SJSA1 (cell line): ENCODE measurements around the gene DQX1. TPM values are rescaled to one million over a fixed set of nuclear protein-coding genes. Genes with fewer than 3 reads are reported as not detected.
A peak's percentile ranks its signal among the peaks of the same experiment; 100 is the strongest.

ENCODE experiments used
- DNase-seq, 2 experiments: peaks; one replicate each; pipeline ENCODE4 v3.0.0-alpha.2; 2015 to 2020; ENCODE audit warnings: low spot score in 2 of 2, low read depth in 1 of 2
- H3K27ac ChIP-seq: fragments of 250-450 bp; sonication (Bioruptor Pico); 2 replicates; pipeline ENCODE4 v1.5.1; 2020; ENCODE audit warnings: mild to moderate bottlenecking, moderate library complexity
- H3K27me3 ChIP-seq: fragments of 250-450 bp; sonication (Bioruptor Pico); replicated peaks from 2 replicates; pipeline ENCODE4 v1.5.1; 2020; ENCODE audit warnings: mild to moderate bottlenecking, moderate library complexity
- H3K36me3 ChIP-seq: fragments of 250-450 bp; sonication (Bioruptor Pico); 2 replicates; pipeline ENCODE4 v1.5.1; 2020; ENCODE audit warnings: mild to moderate bottlenecking
- H3K4me1 ChIP-seq: fragments of 250-450 bp; sonication (Bioruptor Pico); replicated peaks from 2 replicates; pipeline ENCODE4 v1.6.1; 2021; ENCODE audit warnings: mild to moderate bottlenecking
- H3K4me3 ChIP-seq: fragments of 250-450 bp; sonication (Bioruptor Pico); 2 replicates; pipeline ENCODE4 v1.5.1; 2020; ENCODE audit warnings: mild to moderate bottlenecking
- H3K9me3 ChIP-seq: fragments of 250-450 bp; sonication (Bioruptor Pico); replicated peaks from 2 replicates; pipeline ENCODE4 v1.5.1; 2020; ENCODE audit warnings: mild to moderate bottlenecking
- total RNA-seq: library from RNA; depleted of rRNA; stranded (reverse); fragments of >200 nt; shearing (Covaris generic); gene quantifications from 2 replicates; pipeline ENCODE4 v1.2.3, GENCODE V29; 2014

Gene DQX1
- total RNA-seq, 1 experiment from 2014 or later: not detected

DNA sequence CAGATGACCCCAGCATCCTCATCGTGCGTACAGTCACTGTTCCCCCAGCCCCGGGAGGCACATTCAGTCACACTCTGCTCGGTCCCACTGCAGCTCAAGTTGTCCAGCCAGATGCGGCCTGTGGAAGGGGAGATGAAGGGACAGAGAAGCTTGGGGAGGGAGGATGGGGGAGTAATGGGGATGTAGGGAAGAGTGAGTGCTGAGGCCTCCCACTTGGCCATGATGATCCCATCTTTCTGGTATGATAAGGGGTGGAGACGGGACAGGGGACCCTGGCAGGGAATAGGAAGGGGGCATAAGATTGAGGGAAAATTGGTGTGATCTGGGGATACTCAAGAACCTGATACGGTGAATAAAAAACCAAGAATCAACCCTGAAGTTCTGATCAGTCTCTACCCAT lies 24.2 kb upstream of the DQX1 start:
- Histone ChIP-seq H3K4me1 (peaks cover 25% of the 10 kb centered on the region), H3K9me3 (0 out of 2 replicates have a peak, but pooled peaks cover 7% of the 10 kb centered on the region), H3K27ac (no peak overlapping the region), H3K27me3 (no peaks in the 10 kb centered on the region), H3K36me3 (peaks cover 11% of the 10 kb centered on the region), H3K4me3 (no peak overlapping the region)
- DNase-seq: no peak

DNA sequence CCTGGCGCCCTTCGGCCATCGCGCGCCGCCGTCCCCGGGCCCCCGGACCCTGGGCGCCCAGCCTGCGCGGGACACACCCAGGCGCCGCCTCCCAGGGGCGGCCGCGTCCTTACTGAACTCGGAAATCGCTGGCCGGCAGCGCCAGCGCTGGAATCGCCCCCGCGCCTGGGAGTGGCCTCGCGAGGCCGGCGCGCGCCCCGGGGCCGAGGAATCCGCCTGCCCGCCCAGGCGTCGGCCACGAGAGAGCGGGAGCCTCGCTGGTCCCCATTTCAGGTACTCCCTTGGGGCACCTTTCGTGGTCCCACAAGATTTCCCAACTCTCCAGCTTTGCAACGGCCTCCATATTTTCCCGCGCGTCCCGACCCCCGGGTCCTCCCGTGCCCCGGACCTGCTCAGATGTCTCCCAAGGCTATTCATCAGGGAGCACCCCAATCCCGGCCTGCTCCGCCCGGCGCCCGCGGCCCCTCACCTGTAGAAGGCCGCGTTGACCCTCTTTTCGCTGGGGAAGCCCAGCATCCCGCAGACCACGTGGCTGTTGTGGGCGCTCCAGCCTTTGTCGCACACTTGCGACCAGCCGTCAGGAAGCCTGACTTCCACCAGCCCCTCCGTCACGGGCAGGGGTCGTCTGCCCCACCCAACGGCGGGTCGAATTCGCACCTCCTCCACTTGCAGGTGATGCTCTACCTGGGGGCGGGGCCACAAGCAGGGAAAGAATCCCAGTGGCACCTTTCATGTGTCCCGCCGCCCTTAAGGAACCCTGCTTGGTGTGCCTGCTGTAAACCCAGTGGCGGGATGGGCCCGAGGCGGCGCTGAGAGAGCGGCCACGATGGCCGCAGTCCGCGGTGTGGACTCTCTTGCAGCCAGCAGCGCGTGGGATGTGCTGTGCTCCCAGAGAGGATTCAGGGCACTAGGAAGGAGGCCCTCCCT lies 23.1 kb upstream of the DQX1 start:
- peaks cover 23% of the 10 kb centered on the region for H3K4me1 ChIP-seq
- H3K36me3 ChIP-seq: peaks cover 11% of the 10 kb centered on the region
- H3K9me3 ChIP-seq: 0 out of 2 replicates have a peak, but pooled peaks cover 7% of the 10 kb centered on the region
- DNase-seq: no peak
- H3K27ac ChIP-seq: no peak overlapping the region
- H3K27me3 ChIP-seq: no peaks in the 10 kb centered on the region
- H3K4me3 ChIP-seq: peak overlapping the region; percentile 37

DNA sequence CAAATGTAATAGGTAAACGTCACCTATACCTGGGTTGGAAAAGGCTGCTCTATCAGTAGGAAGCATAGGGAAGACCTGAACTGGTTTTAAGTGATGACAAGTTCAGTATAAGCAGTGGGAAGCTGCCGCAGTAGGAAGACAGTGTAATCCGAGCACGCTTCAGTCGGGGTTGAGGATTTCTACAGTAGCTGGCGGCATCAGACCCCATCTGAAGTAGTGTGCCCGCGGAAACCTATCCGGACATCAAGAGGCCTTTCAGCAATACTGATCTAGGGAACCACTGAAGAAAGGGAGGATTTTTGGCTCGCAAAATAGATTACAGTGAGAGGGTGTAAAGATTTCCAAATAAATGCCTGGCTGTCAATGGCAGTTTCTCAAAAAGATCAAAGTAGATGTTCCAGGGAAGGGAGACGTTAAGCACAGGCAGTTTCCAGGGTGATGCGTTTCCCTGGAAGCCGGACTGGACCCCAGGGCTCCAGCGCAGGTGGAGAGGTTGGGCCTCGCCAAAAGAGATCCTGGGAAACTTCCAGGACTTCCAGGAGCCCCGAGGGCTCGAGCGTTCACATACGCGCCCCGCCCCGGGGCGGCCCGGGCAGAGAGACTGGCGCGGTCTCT lies 22.4 kb upstream of the DQX1 start:
- DNase-seq: no peak
- H3K27ac ChIP-seq: no peak overlapping the region
- H3K4me1 ChIP-seq: peaks cover 19% of the 10 kb centered on the region
- H3K9me3 ChIP-seq: 0 out of 2 replicates have a peak, but pooled peaks cover 7% of the 10 kb centered on the region
- H3K27me3 ChIP-seq: no peaks in the 10 kb centered on the region
- peak overlapping the region; percentile 37 for H3K4me3 ChIP-seq
- peaks cover 11% of the 10 kb centered on the region for H3K36me3 ChIP-seq

DNA sequence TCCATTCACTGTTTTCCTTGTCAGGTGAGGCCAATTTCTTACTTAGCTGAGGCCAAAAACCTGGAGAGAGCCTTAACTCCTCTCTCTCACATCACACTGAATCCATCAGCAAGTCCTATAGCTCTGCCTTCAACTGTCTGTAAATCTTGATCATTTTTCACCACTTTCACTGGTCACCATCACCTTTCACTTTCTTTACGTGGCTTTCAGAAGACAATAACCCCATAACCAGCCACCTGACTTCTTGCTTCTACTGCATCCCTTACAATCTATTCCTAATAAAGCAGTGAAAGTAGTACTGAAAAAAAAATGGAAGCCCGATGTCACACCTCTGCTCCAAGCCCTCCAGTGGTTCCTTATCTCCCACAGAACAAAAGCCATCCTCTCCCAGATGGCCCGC lies 20.0 kb upstream of the DQX1 start:
- H3K4me3 ChIP-seq: no peak overlapping the region
- 0 out of 2 replicates have a peak, but pooled peaks cover 7% of the 10 kb centered on the region for H3K9me3 ChIP-seq
- H3K36me3 ChIP-seq: peaks cover 11% of the 10 kb centered on the region
- no peak for DNase-seq
- peaks cover 13% of the 10 kb centered on the region for H3K4me1 ChIP-seq
- H3K27me3 ChIP-seq: no peaks in the 10 kb centered on the region
- H3K27ac ChIP-seq: no peak overlapping the region

DNA sequence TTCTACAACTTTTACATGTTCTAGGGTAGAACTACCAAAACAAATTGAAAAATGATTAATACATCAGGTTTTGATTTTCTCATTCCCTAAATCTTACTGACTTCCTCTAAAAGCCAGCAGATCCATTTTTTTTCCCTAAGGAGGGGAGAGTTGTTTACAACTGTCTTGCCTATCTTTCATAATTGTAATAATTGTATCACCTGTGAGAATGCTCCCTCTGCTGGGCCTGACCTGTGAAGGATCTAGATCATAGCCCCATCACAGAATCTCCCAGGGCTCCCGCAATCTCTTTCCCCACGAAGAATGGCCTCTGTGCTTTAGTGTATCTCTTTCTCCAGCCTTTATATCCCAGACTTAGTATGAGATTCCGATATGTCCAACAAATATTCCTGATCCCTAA lies 18.6 kb upstream of the DQX1 start:
- no peak for DNase-seq
- no peaks in the 10 kb centered on the region for H3K27me3 ChIP-seq
- no peak overlapping the region for H3K4me3 ChIP-seq
- H3K27ac ChIP-seq: no peak overlapping the region
- peaks cover 13% of the 10 kb centered on the region for H3K4me1 ChIP-seq
- H3K36me3 ChIP-seq: peaks cover 8% of the 10 kb centered on the region
- H3K9me3 ChIP-seq: 0 out of 2 replicates have a peak, but pooled peaks cover 7% of the 10 kb centered on the region

DNA sequence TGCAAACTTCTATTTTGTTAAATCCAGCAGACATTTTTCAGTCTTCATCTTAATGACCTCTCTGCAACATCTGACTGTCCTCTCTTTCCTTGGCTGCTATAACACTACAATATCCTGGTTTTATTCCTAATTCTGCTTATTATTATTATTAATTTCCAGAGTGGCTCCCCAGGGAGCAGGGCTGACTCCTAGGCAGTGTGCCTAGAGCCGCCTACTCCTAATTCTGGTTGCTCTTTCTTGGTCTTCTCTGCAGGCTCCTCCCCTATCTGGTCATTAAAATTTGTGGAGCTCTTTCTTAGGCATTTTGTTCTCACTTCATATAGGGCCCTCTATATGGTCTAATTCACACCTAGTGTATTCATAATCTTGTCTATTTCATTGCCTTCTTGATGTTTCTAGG lies 16.9 kb upstream of the DQX1 start:
- no peaks in the 10 kb centered on the region for H3K36me3 ChIP-seq
- no peak overlapping the region for H3K4me3 ChIP-seq
- H3K27me3 ChIP-seq: no peaks in the 10 kb centered on the region
- no peaks in the 10 kb centered on the region for H3K4me1 ChIP-seq
- no peak for DNase-seq
- no peaks in the 10 kb centered on the region for H3K9me3 ChIP-seq
- no peak overlapping the region for H3K27ac ChIP-seq

DNA sequence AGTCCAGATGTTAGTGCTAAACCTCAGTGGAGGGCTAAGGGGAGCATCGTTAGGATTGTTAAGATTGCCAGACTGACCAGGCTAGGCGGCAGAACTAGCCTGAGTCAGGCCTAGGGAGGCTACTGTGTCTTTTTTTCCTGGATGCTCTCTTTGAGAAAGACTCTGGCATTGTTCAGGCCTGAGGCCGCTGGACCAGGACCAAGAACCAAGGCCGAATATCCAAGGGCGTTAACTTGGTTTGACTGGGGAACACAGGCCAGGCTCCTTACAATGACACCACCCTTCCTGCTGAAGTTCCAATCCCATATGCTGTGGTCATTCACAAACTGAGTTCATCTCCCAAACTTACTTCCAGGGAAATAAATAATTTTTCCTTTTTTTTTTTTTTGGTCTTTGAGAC lies 14.3 kb upstream of the DQX1 start:
- Histone ChIP-seq H3K4me1 (no peaks in the 10 kb centered on the region), H3K9me3 (no peaks in the 10 kb centered on the region), H3K36me3 (no peaks in the 10 kb centered on the region), H3K27ac (no peak overlapping the region), H3K27me3 (no peaks in the 10 kb centered on the region), H3K4me3 (no peak overlapping the region)
- DNase-seq: no peak

DNA sequence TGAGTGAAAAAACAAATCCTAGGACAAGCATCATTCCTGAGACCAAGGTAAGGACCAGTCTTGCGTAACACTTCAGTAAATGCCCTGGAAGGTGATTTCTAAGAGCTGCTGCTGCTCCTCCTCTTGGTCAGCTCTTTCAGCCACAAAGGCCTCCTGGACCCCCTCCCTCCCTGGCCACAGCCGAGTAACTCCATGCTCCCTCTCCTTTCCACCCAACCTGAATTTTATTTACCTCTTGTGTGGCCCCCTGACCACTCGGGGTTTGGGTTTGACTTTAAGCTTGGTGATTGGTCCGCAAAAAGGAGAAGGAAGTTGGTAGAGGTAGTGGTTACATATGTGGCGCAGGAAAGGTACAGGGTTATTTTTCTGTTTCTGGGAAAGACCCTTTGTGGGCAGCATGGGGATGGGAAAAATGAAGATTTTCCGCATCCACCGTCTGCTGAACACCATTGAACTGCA lies 12.9 kb upstream of the DQX1 start:
- H3K36me3 ChIP-seq: no peaks in the 10 kb centered on the region
- H3K4me3 ChIP-seq: no peak overlapping the region
- H3K9me3 ChIP-seq: no peaks in the 10 kb centered on the region
- H3K27ac ChIP-seq: no peak overlapping the region
- no peaks in the 10 kb centered on the region for H3K27me3 ChIP-seq
- DNase-seq: no peak
- no peaks in the 10 kb centered on the region for H3K4me1 ChIP-seq

DNA sequence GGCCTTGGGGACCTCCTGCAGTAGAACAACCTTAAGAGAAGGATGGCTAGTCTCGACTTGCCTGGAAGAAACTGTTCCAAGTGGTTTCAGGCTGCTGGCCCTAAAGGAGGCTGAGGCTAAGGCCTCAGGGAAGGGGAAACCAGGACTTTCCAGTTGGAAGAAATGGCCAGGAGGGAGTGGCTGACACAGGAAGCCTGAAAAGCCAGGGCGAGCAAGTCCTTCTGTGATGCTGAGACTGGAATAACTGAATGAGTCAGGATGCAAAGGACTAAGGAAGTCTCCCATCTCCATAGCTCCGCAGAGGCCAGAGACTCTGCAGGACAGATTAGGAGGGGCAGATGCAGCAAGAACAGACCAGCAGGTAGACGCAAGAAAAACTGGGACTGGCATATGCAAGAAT lies 11.1 kb upstream of the DQX1 start:
- Histone ChIP-seq H3K4me1 (no peaks in the 10 kb centered on the region), H3K9me3 (no peaks in the 10 kb centered on the region), H3K27ac (no peak overlapping the region), H3K4me3 (no peak overlapping the region), H3K36me3 (peaks cover 11% of the 10 kb centered on the region), H3K27me3 (no peaks in the 10 kb centered on the region)
- DNase-seq: no peak

DNA sequence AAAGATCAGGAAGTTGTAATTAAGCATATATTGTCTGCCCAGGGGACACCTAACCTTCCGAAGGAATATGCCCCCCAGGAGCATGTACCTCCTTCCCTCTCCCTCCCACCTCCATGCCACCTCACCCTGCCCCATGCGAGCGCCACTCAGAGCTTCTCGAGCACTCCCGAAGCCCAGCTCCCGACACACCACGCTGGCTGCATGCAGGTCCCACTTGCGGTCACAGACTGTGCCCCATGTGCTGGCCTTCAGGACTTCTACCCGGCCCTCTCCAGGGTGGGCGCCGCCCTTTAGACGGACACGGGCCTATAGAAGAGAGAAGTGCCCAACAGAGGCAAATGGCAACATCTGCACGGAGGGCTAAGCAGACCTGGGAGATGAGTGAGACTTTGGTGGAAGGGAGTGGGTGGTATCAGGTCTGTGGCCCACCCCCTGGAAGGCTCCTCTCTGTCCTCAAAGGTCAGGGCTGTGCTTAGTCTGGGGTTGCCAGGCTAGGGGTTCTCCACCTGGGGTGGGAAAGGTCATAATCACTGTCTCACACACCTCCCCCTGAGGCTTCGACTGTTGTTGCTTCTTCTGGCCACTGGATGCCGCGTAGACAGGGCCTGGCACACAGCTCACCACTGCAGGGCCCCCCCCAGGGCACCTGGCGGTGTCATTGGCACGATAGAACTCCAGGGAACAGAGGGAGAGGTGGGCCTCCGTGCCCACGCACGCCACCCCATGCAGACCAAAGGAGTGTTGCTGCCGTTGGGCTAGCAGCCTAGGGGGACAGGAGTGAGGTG lies 10.3 kb upstream of the DQX1 start:
- H3K27ac ChIP-seq: no peak overlapping the region
- no peak for DNase-seq
- H3K27me3 ChIP-seq: no peaks in the 10 kb centered on the region
- H3K9me3 ChIP-seq: no peaks in the 10 kb centered on the region
- peaks cover 17% of the 10 kb centered on the region for H3K36me3 ChIP-seq
- no peaks in the 10 kb centered on the region for H3K4me1 ChIP-seq
- H3K4me3 ChIP-seq: no peak overlapping the region

DNA sequence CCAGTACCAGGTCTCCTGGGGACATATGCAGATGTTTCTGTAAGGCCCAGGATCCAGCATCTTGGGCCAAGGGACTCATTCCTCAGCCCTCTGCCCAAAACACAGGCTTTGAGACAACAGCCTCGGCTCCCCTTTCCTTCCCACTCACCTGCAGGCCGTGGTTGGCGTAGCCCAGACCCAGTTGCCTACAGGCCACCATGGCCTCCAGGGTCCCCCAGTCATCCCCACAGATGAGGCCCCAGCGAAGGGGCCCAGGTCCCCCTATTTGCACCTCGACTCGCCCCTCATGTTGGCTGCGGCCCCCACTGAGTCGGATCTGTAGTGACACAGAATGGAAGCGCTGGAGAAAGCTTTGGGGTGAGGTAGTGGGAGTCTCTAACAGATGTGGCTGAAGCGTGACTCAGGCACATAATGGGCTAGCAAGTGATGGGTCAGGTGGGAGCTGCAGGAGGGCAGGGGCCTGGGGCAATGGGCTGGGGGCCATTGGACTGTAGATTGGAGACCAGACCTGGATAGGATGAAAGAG lies 9.5 kb upstream of the DQX1 start:
- DNase-seq: no peak
- Histone ChIP-seq H3K27ac (no peak overlapping the region), H3K36me3 (peaks cover 22% of the 10 kb centered on the region), H3K4me3 (no peak overlapping the region), H3K4me1 (peaks cover 6% of the 10 kb centered on the region), H3K27me3 (no peaks in the 10 kb centered on the region), H3K9me3 (no peaks in the 10 kb centered on the region)

DNA sequence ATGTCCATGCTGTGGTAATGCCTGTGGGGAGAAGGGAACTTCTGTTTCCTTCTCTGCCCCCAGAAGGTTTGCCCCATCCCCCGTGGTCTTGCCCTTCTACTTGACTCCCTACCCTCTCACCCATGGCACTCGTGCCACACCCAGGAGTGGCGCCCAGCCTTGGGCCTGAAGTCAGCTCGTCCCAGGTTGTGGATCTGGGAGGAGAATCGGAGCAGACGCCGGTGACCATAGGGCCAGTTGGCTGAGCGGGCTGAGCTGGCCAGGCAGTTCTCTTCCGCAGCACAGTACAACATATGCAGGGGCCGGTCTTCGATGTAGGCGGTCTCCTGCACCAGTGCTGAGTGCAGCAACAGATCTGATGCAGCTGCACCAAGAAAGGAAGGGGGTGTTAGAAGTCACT lies 8.4 kb upstream of the DQX1 start:
- Histone ChIP-seq H3K27me3 (no peaks in the 10 kb centered on the region), H3K27ac (no peak overlapping the region), H3K4me1 (peaks cover 7% of the 10 kb centered on the region), H3K9me3 (no peaks in the 10 kb centered on the region), H3K4me3 (no peak overlapping the region), H3K36me3 (peaks cover 23% of the 10 kb centered on the region)
- no peak for DNase-seq

DNA sequence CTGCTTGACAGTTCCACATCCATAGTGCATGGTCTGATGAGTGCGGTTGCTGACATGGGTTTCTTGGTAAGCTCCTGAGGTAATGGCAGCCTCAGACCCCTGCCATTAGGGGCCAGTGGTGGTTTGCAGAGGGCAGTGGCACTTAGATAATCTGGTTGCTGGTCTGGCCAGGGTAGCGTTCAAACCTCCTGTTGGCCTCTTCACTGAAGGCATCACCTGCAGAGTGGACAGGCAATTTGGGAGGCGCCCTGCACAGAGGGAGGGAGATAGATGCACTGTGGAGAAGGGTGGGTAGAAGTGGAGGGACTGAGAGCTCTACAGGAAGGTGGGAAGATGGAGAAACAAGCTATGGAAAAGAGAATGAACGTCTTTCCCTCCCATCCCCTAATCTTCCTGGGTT lies 7.4 kb upstream of the DQX1 start:
- Histone ChIP-seq H3K27ac (no peak overlapping the region), H3K4me3 (no peak overlapping the region), H3K36me3 (peaks cover 29% of the 10 kb centered on the region), H3K27me3 (no peaks in the 10 kb centered on the region), H3K4me1 (peaks cover 9% of the 10 kb centered on the region), H3K9me3 (no peaks in the 10 kb centered on the region)
- no peak for DNase-seq
